ENCODE data around the gene DDX31. TPM values are rescaled to one million over a fixed set of nuclear protein-coding genes. Genes with fewer than 3 reads are reported as not detected.

The DDX31 gene
- total RNA-seq, 1 experiment from 2014 or later: 19.2 TPM

DNA sequence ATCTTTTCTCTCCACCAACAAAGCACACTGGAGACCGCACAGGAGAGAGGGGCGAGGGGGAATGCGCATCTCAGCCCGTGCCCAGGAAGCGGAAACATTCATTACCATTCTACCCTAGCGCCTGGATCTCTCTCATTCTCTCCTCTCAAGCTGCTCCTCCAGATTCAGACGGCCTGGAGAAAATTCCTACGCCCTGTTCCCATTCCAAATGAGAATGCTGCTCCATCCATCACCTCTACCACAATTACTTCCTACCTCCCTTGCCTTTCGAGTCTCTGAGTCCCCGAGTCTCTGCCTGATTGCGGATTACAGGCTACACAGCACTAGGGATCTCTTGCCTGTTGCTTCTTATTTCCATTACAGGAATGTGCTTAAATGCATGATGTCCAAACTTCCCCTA is 6.7 kb downstream of the DDX31 start:
- POLR2A ChIA-PET (ENCODE audit: unreplicated experiment): interaction anchor here (0.7 kb wide), 1 partner anchor 1552 kb away, joined by 3 read pairs; no protein-coding TSS in a partner anchor
- intact Hi-C loops (cut with micrococcal nuclease; ENCODE audit: unreplicated experiment): loop anchor here (10.0 kb wide), 1 partner anchor 242 kb away; no protein-coding TSS in a partner anchor
- CTCF ChIA-PET: no interaction called here
- Histone ChIP-seq H3K4me2 (no peak overlapping the region), H3K36me3 (ENCODE audit: low read depth) (peaks cover 14% of the 10 kb centered on the region; the same call in 1 of the 2 replicates), H2AFZ (no peak overlapping the region), H3K79me2 (ENCODE audit: low read depth) (peaks cover 42% of the 10 kb centered on the region), H3K9me2 (ENCODE audit: insufficient read depth) (no peaks in the 10 kb centered on the region), H4K20me1 (ENCODE audit: insufficient read depth) (peaks cover 13% of the 10 kb centered on the region), H3K27ac (no peak overlapping the region), H3K4me3 (no peak overlapping the region), H3K27me3 (ENCODE audit: insufficient read depth, low read depth) (no peaks in the 10 kb centered on the region), H3F3A (ENCODE audit: insufficient read depth, low read depth) (0 out of 2 replicates have a peak, but pooled peaks cover 3% of the 10 kb centered on the region), H3K4me1 (replicated peaks; ENCODE audit: insufficient read depth) (no peaks in the 10 kb centered on the region), H3K9me3 (ENCODE audit: insufficient read depth, low read depth) (no peaks in the 10 kb centered on the region)
- no TSS peak for BruUV-seq (replicated peaks)
- no peak for TF ChIP-seq EZH2 (IDR thresholded peaks at IDR 0.05; ENCODE audit: low read depth)
- TF ChIP-seq, protein P1, sequence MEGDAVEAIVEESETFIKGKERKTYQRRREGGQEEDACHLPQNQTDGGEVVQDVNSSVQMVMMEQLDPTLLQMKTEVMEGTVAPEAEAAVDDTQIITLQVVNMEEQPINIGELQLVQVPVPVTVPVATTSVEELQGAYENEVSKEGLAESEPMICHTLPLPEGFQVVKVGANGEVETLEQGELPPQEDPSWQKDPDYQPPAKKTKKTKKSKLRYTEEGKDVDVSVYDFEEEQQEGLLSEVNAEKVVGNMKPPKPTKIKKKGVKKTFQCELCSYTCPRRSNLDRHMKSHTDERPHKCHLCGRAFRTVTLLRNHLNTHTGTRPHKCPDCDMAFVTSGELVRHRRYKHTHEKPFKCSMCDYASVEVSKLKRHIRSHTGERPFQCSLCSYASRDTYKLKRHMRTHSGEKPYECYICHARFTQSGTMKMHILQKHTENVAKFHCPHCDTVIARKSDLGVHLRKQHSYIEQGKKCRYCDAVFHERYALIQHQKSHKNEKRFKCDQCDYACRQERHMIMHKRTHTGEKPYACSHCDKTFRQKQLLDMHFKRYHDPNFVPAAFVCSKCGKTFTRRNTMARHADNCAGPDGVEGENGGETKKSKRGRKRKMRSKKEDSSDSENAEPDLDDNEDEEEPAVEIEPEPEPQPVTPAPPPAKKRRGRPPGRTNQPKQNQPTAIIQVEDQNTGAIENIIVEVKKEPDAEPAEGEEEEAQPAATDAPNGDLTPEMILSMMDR (conservative IDR thresholded peaks at IDR 0.05): no peak
- no peak for DNase-seq

DNA sequence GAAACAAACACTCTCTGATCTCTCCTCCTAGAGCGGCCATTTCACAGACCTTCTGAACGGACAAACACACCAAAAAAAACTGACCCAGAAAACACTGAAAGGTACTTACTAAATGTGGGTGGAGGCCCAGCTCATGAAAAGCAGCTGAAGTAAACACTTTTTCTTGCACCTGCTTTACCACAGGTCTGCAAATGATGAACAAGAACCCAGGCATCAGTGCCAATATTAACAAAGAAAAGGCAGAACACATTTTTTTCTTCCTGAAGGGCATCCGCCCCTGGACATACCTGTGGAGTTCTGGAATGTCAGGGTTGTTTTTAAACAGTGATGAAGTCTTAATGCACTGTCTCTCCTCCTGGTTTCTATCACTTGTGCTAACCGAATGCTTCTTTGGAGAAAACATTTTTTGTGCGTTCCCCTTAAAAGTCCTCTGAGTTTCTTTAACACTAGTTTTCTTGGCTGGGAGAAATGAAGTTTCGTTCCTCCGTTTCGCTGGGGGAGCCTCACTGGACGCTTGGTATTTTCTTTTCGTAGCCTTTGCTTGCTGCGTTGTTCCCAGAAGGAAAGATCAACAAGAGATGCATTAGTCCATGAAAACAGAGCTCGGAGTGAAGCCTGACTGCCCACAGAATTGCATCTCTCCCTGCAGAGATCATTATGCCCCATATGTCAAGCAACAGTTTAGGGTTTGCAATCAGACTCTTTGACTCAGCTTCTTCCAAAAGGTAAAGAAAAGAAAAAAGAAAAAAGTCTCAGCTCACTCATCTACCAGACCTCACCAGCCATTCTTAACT is 7.4 kb downstream of the DDX31 start:
- H3K4me2 ChIP-seq: no peak overlapping the region
- H4K20me1 ChIP-seq (ENCODE audit: insufficient read depth): peaks cover 13% of the 10 kb centered on the region
- H3K27me3 ChIP-seq (ENCODE audit: insufficient read depth, low read depth): no peaks in the 10 kb centered on the region
- H3K79me2 ChIP-seq (ENCODE audit: low read depth): peaks cover 34% of the 10 kb centered on the region
- H3F3A ChIP-seq (ENCODE audit: insufficient read depth, low read depth): peaks cover 3% of the 10 kb centered on the region; the same call in 1 of the 2 replicates
- no peaks in the 10 kb centered on the region for H3K9me2 ChIP-seq (ENCODE audit: insufficient read depth)
- no peaks in the 10 kb centered on the region for H3K9me3 ChIP-seq (ENCODE audit: insufficient read depth, low read depth)
- no peak for DNase-seq
- no peak overlapping the region for H2AFZ ChIP-seq
- POLR2A ChIA-PET (ENCODE audit: unreplicated experiment): interaction anchor here (0.7 kb wide), 1 partner anchor 1552 kb away, joined by 3 read pairs; no protein-coding TSS in a partner anchor
- TF ChIP-seq EZH2 (IDR thresholded peaks at IDR 0.05; ENCODE audit: low read depth): no peak
- TF ChIP-seq, protein P1 (conservative IDR thresholded peaks at IDR 0.05): no peak
- intact Hi-C loops (cut with micrococcal nuclease; ENCODE audit: unreplicated experiment): loop anchor here (10.0 kb wide), 1 partner anchor 242 kb away; no protein-coding TSS in a partner anchor
- CTCF ChIA-PET: no interaction called here
- no peak overlapping the region for H3K27ac ChIP-seq
- no peaks in the 10 kb centered on the region for H3K4me1 ChIP-seq (replicated peaks; ENCODE audit: insufficient read depth)
- peaks cover 18% of the 10 kb centered on the region; the same call in 1 of the 2 replicates for H3K36me3 ChIP-seq (ENCODE audit: low read depth)
- no TSS peak for BruUV-seq (replicated peaks)
- H3K4me3 ChIP-seq: no peak overlapping the region

DNA sequence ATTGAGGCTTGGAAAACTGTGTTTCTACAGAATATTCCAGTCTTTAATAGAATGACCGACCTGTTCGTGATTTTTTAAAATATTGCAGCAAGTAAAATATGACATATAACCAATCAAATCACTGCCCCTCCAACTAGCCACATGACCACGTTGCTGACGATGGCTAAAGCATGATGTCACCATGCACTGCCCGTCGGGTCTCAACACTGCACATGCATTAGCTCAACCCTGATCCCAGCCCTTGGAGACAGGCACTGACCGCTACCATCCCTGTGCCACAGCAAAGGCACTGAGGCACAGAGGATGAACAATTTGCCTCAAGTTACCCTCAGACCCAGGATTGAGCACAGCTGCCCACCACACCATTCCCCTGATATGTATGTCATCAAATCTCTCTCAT is 13.5 kb downstream of the DDX31 start:
- no peaks in the 10 kb centered on the region for H3K9me2 ChIP-seq (ENCODE audit: insufficient read depth)
- H3F3A ChIP-seq (ENCODE audit: insufficient read depth, low read depth): peaks cover 5% of the 10 kb centered on the region
- POLR2A ChIA-PET (ENCODE audit: unreplicated experiment): no interaction called here
- H2AFZ ChIP-seq: no peak overlapping the region
- H3K36me3 ChIP-seq (ENCODE audit: low read depth): peaks cover 20% of the 10 kb centered on the region; the same call in 1 of the 2 replicates
- BruUV-seq (replicated peaks): no TSS peak
- no peaks in the 10 kb centered on the region for H3K9me3 ChIP-seq (ENCODE audit: insufficient read depth, low read depth)
- peaks cover 11% of the 10 kb centered on the region for H4K20me1 ChIP-seq (ENCODE audit: insufficient read depth)
- no peak overlapping the region for H3K4me3 ChIP-seq
- 0 out of 2 replicates have a peak, but pooled peaks cover 5% of the 10 kb centered on the region for H3K4me1 ChIP-seq (replicated peaks; ENCODE audit: insufficient read depth)
- CTCF ChIA-PET: no interaction called here
- no peak for DNase-seq
- no peaks in the 10 kb centered on the region for H3K27me3 ChIP-seq (ENCODE audit: insufficient read depth, low read depth)
- no peak overlapping the region for H3K4me2 ChIP-seq
- H3K27ac ChIP-seq: no peak overlapping the region
- TF ChIP-seq, protein P1 (conservative IDR thresholded peaks at IDR 0.05): no peak
- no peak for TF ChIP-seq EZH2 (IDR thresholded peaks at IDR 0.05; ENCODE audit: low read depth)
- H3K79me2 ChIP-seq (ENCODE audit: low read depth): no peaks in the 10 kb centered on the region; the same call in 1 of the 2 replicates
- intact Hi-C loops (cut with micrococcal nuclease; ENCODE audit: unreplicated experiment): no loop called here

All from PC-9 (cell line).